RWPE2 (cell line): ENCODE data around the gene PEAK1.

ENCODE experiments used
- ATAC-seq: fragments of 200-7000 bp; cut with Tn5 transposase; 3 replicates; pipeline ENCODE4 v1.9.1; 2021; ENCODE audit warnings: low read depth
- DNase-seq: peaks from one replicate; pipeline ENCODE4 v3.0.0-alpha.2; 2020; ENCODE audit warnings: low spot score
- H3K27ac ChIP-seq: fragments of 450-650 bp; 2 replicates; pipeline ENCODE4 v1.5.1; 2017; ENCODE audit warnings: mild to moderate bottlenecking; ENCODE audit not compliant: poor library complexity, severe bottlenecking
- H3K27me3 ChIP-seq: fragments of 250-450 bp; sonication (Bioruptor Pico); 2 replicates; pipeline ENCODE4 v1.5.1; 2021; ENCODE audit warnings: mild to moderate bottlenecking, moderate library complexity; ENCODE audit not compliant: insufficient read depth, poor library complexity, severe bottlenecking
- H3K36me3 ChIP-seq: fragments of 250-450 bp; sonication (Bioruptor Pico); 2 replicates; pipeline ENCODE4 v1.5.1; 2020; ENCODE audit warnings: low read depth, mild to moderate bottlenecking, moderate library complexity
- H3K4me1 ChIP-seq: fragments of 250-450 bp; sonication (Bioruptor Pico); 2 replicates; pipeline ENCODE4 v1.5.1; 2021; ENCODE audit warnings: mild to moderate bottlenecking, moderate library complexity; ENCODE audit not compliant: insufficient read depth, poor library complexity, severe bottlenecking
- H3K4me3 ChIP-seq: fragments of 250-450 bp; sonication (Bioruptor Pico); 2 replicates; pipeline ENCODE4 v1.5.1; 2021; ENCODE audit warnings: mild to moderate bottlenecking, moderate library complexity; ENCODE audit not compliant: severe bottlenecking
- H3K9me3 ChIP-seq: fragments of 250-450 bp; sonication (Bioruptor Pico); 2 replicates; pipeline ENCODE4 v1.5.1; 2021; ENCODE audit warnings: mild to moderate bottlenecking, moderate library complexity; ENCODE audit not compliant: severe bottlenecking
- TF ChIP-seq, protein P1 (sequence below): fragments of 450-650 bp; IDR thresholded peaks from one replicate; pipeline ENCODE4 v1.5.1; 2017; ENCODE audit warnings: mild to moderate bottlenecking, moderate library complexity; ENCODE audit not compliant: poor library complexity, severe bottlenecking

Gene PEAK1

DNA sequence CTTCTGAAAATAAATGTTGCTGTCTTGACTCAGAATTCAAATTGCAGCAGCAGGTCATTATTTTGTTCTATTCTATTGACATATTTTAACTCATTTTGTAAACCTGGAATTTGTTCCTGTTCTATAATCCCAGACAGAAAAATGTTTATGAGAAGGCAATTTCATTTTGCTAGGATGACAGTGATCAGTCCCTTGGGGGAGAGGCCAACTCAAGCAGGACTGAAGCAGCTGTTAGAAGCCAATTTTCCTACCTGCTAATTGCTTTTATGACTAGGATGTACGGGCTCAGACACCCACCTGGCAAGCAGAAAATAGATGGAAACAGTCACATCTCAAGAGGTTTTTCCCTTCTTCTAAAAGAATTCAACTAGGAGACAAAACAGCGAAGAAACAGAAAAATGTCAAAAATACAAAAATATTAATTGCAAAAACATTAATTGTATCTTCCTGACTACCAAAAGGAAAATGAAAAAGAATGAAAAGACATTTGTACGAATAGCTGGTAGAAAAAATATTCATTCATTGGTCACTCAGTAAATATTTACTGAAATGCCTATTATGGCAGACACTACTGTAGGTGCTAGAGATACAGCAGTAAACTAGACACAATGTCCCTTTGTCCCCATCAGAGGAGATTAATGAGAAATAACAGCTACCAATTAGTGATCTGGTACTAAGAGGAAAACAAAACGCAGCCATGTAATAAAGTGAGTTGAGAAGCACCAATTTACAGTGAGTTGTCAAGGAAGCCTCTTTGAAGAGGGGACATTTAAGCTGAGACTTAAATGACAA is 73.5 kb downstream of the PEAK1 start:
- DNase-seq (no peak), ATAC-seq (no peak)
- Histone ChIP-seq H3K4me3 (no peak overlapping the region), H3K9me3 (no peaks in the 10 kb centered on the region), H3K4me1 (no peaks in the 10 kb centered on the region), H3K36me3 (no peaks in the 10 kb centered on the region), H3K27ac (no peak overlapping the region), H3K27me3 (no peaks in the 10 kb centered on the region)
- TF ChIP-seq, protein P1, sequence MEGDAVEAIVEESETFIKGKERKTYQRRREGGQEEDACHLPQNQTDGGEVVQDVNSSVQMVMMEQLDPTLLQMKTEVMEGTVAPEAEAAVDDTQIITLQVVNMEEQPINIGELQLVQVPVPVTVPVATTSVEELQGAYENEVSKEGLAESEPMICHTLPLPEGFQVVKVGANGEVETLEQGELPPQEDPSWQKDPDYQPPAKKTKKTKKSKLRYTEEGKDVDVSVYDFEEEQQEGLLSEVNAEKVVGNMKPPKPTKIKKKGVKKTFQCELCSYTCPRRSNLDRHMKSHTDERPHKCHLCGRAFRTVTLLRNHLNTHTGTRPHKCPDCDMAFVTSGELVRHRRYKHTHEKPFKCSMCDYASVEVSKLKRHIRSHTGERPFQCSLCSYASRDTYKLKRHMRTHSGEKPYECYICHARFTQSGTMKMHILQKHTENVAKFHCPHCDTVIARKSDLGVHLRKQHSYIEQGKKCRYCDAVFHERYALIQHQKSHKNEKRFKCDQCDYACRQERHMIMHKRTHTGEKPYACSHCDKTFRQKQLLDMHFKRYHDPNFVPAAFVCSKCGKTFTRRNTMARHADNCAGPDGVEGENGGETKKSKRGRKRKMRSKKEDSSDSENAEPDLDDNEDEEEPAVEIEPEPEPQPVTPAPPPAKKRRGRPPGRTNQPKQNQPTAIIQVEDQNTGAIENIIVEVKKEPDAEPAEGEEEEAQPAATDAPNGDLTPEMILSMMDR, result no peak

DNA sequence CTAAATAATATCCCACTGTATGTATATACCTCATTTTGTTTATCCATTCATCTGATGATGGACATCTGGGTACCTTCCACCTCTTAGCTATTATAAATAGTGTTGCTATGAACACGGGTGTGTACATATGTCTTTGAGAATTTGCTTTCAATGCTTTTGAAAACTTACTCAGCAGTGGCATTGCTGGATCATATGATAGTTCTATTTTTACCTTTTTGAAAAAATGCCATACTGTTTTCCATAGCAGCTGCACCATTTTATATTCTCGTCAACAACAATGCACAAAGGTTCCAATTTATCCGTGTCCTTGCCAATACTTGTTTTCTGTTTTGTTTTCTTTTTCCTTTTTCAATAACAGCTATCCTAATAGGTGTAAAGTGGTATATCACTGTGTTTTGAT is 77.1 kb downstream of the PEAK1 start:
- H3K9me3 ChIP-seq, result no peaks in the 10 kb centered on the region
- no peaks in the 10 kb centered on the region for H3K4me1 ChIP-seq
- H3K4me3 ChIP-seq, result no peak overlapping the region
- no peaks in the 10 kb centered on the region for H3K27me3 ChIP-seq
- ATAC-seq (no peak), DNase-seq (no peak)
- no peaks in the 10 kb centered on the region for H3K36me3 ChIP-seq
- TF ChIP-seq, protein P1, result no peak
- H3K27ac ChIP-seq, result no peak overlapping the region

DNA sequence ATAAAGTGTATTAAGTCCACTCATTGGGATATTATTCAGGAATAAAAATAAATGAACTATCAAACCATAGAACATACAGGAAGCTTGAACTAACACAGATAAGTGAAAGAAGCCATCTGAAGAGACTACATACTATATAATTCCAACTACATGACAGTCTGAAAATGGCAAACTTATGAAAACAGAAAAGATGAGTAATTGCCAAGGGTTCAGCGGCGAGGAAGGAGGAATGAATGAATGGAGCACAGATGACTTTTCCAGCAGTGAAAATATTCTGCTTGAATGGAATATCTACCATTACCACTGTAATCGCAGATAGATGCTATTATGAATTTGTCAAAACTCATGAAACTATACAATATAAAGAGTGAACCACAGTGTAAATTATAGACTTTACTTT is 79.7 kb downstream of the PEAK1 start:
- TF ChIP-seq, protein P1, result no peak
- Histone ChIP-seq H3K4me1 (no peaks in the 10 kb centered on the region), H3K36me3 (no peaks in the 10 kb centered on the region), H3K4me3 (no peak overlapping the region), H3K9me3 (no peaks in the 10 kb centered on the region), H3K27ac (no peak overlapping the region), H3K27me3 (no peaks in the 10 kb centered on the region)
- ATAC-seq (no peak), DNase-seq (no peak)

DNA sequence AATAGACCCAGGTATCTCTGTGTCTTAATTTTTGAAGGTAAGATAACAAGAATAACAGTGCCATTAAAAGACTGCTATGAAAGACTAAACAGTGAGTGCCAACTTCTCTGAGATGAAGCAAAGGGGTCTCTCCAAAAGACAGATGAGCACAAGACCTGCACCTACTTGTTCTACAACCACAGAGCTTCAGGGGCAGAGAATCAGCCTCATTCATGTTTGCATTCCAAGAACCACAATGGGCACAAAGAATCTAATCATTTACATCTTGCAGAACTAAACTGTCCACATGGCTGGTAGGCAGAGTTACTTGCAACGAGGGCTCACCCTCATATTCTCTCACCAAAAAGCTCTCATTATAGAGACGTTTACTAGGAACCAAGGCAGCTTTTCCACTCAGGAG is 83.9 kb downstream of the PEAK1 start:
- DNase-seq (no peak), ATAC-seq (no peak)
- no peak overlapping the region for H3K27ac ChIP-seq
- H3K4me3 ChIP-seq, result no peak overlapping the region
- TF ChIP-seq, protein P1, result no peak
- H3K27me3 ChIP-seq, result no peaks in the 10 kb centered on the region
- H3K9me3 ChIP-seq, result no peaks in the 10 kb centered on the region
- H3K4me1 ChIP-seq, result no peaks in the 10 kb centered on the region
- no peaks in the 10 kb centered on the region for H3K36me3 ChIP-seq

DNA sequence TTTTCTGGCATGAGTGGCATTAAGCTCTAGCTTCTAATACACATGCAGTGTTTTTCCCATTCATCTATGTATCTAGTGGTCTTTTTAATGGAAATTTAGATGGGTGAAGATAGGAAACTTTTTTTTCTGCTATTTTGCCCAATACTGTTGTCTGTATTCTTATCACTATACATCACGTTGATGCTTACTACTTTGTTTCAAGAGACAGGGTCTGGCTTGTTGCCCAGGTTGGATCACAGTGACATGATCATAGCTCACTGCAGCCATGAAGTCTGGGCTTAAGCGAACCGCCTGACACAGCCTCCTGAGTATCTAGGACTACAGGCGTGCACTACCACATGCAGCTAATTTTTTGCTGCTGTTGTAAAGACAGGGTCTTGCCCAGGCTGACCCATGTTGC is 84.6 kb downstream of the PEAK1 start:
- TF ChIP-seq, protein P1, result no peak
- H3K27ac ChIP-seq, result no peak overlapping the region
- H3K4me1 ChIP-seq, result no peaks in the 10 kb centered on the region
- no peaks in the 10 kb centered on the region for H3K9me3 ChIP-seq
- DNase-seq (no peak), ATAC-seq (no peak)
- no peaks in the 10 kb centered on the region for H3K27me3 ChIP-seq
- no peaks in the 10 kb centered on the region for H3K36me3 ChIP-seq
- H3K4me3 ChIP-seq, result no peak overlapping the region
